SKM-1 (cell line): ENCODE results near the gene CCNG2.

Experiments
- DNase-seq: peaks from one replicate; lab custom pipeline; 2025; ENCODE audit not compliant: unreplicated experiment; lab: John Stamatoyannopoulos, UW

CCNG2 gene

GRCh38 chr4:77201343-77201742, 44.3 kb downstream of the CCNG2 start:
- no peak for DNase-seq

DNA sequence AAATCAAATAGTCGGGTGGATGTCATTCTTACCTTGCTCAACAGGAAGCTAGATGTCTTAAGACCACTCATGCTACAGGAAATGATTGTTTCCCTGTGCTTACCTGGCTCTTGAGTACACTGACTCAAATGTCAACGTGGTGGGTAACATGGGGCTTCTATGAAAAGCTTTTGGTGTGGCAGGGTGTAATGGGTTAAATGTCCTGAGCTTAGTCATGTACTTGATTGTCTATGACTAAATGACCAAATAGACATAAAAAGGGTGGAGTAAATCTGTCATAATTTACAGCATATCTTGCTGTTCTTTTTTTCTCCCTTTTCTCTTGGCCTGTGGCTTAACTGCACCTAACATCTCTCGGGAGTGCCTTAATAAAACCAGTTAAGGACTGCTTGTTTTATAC, 44.9 kb downstream of the CCNG2 start:
- no peak for DNase-seq

GRCh38 chr4:77202491-77202890, 45.5 kb downstream of the CCNG2 start:
- DNase-seq: no peak

GRCh38 chr4:77203380-77204197, 46.6 kb downstream of the CCNG2 start:
- no peak for DNase-seq

DNA sequence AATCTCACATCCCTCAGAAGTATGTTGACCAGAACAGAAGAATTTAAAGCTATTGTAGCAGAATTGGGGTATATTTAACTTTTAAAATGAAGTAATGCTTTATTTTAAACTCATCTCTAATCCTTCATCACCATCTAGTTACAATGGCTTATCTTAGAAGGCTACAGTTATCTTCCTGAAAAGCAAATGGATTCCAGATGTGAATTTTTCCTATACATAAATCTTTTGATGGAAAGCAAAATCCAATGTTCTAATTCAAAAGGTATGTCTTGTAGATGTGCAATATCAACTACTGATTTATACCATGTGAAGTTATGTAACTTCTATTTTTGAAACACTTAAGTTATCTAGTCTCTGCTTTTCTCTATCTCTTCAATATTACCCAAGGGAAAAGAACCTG, 47.6 kb downstream of the CCNG2 start:
- no peak for DNase-seq

GRCh38 chr4:77209012-77209411, 52.0 kb downstream of the CCNG2 start:
- DNase-seq: no peak

GRCh38 chr4:77209936-77210335, 52.9 kb downstream of the CCNG2 start:
- DNase-seq: no peak

DNA sequence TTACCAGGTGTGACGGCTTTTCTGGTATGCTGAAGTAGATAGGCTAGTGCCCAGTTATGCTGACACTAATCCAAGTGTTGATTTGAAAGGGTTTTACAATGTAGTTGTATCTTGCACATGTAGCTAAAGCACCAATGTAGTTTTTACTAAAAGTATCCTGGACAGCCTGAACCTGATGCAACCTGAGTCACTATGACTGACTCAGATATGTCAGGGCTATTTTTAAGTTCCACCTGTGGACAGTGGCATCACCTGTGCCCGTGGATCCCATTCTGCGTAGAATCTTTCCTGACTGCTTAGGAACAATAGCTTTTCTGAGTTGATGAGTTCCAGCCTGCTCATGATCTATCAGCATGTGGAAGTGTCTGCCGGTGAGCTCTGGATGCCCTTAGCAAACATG, 58.1 kb downstream of the CCNG2 start:
- DNase-seq: no peak

DNA sequence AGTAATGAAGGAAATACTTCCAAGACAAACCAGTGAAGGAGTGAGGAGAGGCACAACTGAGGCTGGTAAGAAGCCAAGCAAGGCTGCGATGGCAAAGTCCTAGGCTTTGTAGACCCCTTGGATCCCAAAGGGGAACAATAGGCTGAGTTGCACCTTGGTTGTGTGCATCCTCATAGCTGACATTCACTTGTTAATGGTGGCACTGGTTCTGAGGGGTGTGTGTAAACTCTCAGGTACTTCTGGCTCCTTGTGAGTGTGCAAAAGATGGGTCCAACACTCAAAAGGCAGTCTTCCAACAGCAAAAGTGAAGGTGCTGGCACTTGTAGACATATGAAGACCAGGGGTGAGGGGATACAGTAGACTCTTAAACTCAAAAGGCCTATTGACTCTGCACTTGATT, 60.5 kb downstream of the CCNG2 start:
- no peak for DNase-seq

DNA sequence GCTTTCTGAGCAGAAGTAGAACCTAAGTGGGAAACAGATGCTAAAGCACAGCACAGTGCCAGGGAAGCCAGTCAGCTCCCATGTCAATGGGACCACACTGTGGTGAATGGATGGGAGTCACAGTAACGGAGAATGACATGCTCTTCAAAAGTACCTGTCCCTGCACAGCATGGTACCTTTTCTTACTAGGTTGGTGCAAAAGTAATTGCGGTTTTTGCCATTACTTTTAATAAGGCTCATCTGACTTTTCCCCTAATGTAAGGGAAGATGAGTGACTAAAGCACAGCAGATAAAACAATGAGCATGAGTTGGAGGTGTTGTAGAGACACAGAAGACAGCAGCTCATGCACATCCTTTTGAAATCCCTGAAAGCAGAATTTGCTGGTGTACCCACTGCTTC, 62.3 kb downstream of the CCNG2 start:
- no peak for DNase-seq
